ENCODE results near the gene C1orf232.

Gene C1orf232

GRCh38 chr1:26189751-26190275 lies 21.1 kb upstream of the C1orf232 start:
- no peak overlapping the region for H3K9ac ChIP-seq (ENCODE audit: low read length)
- no peak overlapping the region for H3K4me2 ChIP-seq (ENCODE audit: low read length)
- no peaks in the 10 kb centered on the region for H4K20me1 ChIP-seq (ENCODE audit: insufficient read depth, low read length)
- H3K27ac ChIP-seq (ENCODE audit: low read depth, low read length, poor library complexity, severe bottlenecking) = no peak overlapping the region
- H3K36me3 ChIP-seq (ENCODE audit: insufficient read depth, low read length) = no peaks in the 10 kb centered on the region
- no peak overlapping the region for H2AFZ ChIP-seq (ENCODE audit: low read length)
- no peaks in the 10 kb centered on the region for H3K79me2 ChIP-seq (ENCODE audit: insufficient read depth, low read length)
- H3F3A ChIP-seq (ENCODE audit: insufficient read depth, low read length) = no peaks in the 10 kb centered on the region
- no peaks in the 10 kb centered on the region for H3K9me3 ChIP-seq (ENCODE audit: low read length)
- H3K4me3 ChIP-seq (ENCODE audit: low read depth, low read length, poor library complexity, severe bottlenecking) = no peak overlapping the region
- 0 out of 2 replicates have a peak, but pooled peaks cover 5% of the 10 kb centered on the region for H3K27me3 ChIP-seq (ENCODE audit: insufficient read depth, low read length)
- H3K4me1 ChIP-seq (ENCODE audit: insufficient read depth, low read length, severe bottlenecking) = no peaks in the 10 kb centered on the region
- H3K9me2 ChIP-seq (ENCODE audit: low read depth, low read length) = no peaks in the 10 kb centered on the region
- no peak for TF ChIP-seq EZH2 (IDR thresholded peaks at IDR 0.05; ENCODE audit: borderline replicate concordance, low read length)
- TF ChIP-seq, protein P1, sequence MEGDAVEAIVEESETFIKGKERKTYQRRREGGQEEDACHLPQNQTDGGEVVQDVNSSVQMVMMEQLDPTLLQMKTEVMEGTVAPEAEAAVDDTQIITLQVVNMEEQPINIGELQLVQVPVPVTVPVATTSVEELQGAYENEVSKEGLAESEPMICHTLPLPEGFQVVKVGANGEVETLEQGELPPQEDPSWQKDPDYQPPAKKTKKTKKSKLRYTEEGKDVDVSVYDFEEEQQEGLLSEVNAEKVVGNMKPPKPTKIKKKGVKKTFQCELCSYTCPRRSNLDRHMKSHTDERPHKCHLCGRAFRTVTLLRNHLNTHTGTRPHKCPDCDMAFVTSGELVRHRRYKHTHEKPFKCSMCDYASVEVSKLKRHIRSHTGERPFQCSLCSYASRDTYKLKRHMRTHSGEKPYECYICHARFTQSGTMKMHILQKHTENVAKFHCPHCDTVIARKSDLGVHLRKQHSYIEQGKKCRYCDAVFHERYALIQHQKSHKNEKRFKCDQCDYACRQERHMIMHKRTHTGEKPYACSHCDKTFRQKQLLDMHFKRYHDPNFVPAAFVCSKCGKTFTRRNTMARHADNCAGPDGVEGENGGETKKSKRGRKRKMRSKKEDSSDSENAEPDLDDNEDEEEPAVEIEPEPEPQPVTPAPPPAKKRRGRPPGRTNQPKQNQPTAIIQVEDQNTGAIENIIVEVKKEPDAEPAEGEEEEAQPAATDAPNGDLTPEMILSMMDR (IDR thresholded peaks at IDR 0.05; ENCODE audit: low read length) = no peak; the same call in 1 of the 2 replicates

DNA sequence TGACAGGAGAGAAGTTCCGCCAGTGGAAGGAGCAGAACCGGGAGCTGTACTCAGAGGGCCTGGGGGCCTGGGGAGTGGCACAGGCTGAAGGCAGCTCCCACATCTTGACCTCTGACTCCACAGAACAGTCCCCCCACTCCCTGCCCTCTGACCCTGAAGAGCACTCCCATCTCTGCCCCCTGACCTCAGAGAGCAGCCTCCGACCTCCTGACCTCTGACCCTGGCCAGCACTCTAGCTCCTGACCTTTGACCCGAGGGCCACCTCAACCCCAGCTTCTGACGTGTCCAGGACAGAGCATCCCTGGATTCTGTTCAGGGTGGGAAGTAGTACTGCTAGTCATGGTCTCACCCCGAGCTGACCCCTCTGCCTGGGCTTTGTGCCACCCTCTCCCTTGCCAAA lies 20.6 kb upstream of the C1orf232 start:
- no peaks in the 10 kb centered on the region for H4K20me1 ChIP-seq (ENCODE audit: insufficient read depth, low read length)
- 0 out of 2 replicates have a peak, but pooled peaks cover 5% of the 10 kb centered on the region for H3K27me3 ChIP-seq (ENCODE audit: insufficient read depth, low read length)
- H3K9me3 ChIP-seq (ENCODE audit: low read length) = no peaks in the 10 kb centered on the region
- H3K4me2 ChIP-seq (ENCODE audit: low read length) = no peak overlapping the region
- no peak overlapping the region for H2AFZ ChIP-seq (ENCODE audit: low read length)
- no peaks in the 10 kb centered on the region for H3F3A ChIP-seq (ENCODE audit: insufficient read depth, low read length)
- no peaks in the 10 kb centered on the region for H3K79me2 ChIP-seq (ENCODE audit: insufficient read depth, low read length)
- no peaks in the 10 kb centered on the region for H3K4me1 ChIP-seq (ENCODE audit: insufficient read depth, low read length, severe bottlenecking)
- no peak overlapping the region for H3K27ac ChIP-seq (ENCODE audit: low read depth, low read length, poor library complexity, severe bottlenecking)
- H3K9ac ChIP-seq (ENCODE audit: low read length) = no peak overlapping the region
- H3K36me3 ChIP-seq (ENCODE audit: insufficient read depth, low read length) = no peaks in the 10 kb centered on the region
- no peak overlapping the region for H3K4me3 ChIP-seq (ENCODE audit: low read depth, low read length, poor library complexity, severe bottlenecking)
- TF ChIP-seq, protein P1 (IDR thresholded peaks at IDR 0.05; ENCODE audit: low read length) = no peak
- TF ChIP-seq EZH2 (IDR thresholded peaks at IDR 0.05; ENCODE audit: borderline replicate concordance, low read length) = no peak
- H3K9me2 ChIP-seq (ENCODE audit: low read depth, low read length) = no peaks in the 10 kb centered on the region

GRCh38 chr1:26188477-26188876 lies 19.7 kb upstream of the C1orf232 start:
- Histone ChIP-seq H3K9me3 (ENCODE audit: low read length) (no peaks in the 10 kb centered on the region), H3K4me2 (ENCODE audit: low read length) (no peak overlapping the region), H3K4me1 (ENCODE audit: insufficient read depth, low read length, severe bottlenecking) (no peaks in the 10 kb centered on the region), H3K9me2 (ENCODE audit: low read depth, low read length) (no peaks in the 10 kb centered on the region), H3K27ac (ENCODE audit: low read depth, low read length, poor library complexity, severe bottlenecking) (no peak overlapping the region), H3K27me3 (ENCODE audit: insufficient read depth, low read length) (0 out of 2 replicates have a peak, but pooled peaks cover 5% of the 10 kb centered on the region), H3K9ac (ENCODE audit: low read length) (no peak overlapping the region), H3F3A (ENCODE audit: insufficient read depth, low read length) (no peaks in the 10 kb centered on the region), H2AFZ (ENCODE audit: low read length) (no peak overlapping the region), H4K20me1 (ENCODE audit: insufficient read depth, low read length) (no peaks in the 10 kb centered on the region), H3K4me3 (ENCODE audit: low read depth, low read length, poor library complexity, severe bottlenecking) (no peak overlapping the region), H3K79me2 (ENCODE audit: insufficient read depth, low read length) (no peaks in the 10 kb centered on the region), H3K36me3 (ENCODE audit: insufficient read depth, low read length) (no peaks in the 10 kb centered on the region)
- TF ChIP-seq EZH2 (IDR thresholded peaks at IDR 0.05; ENCODE audit: borderline replicate concordance, low read length) = no peak
- TF ChIP-seq, protein P1 (IDR thresholded peaks at IDR 0.05; ENCODE audit: low read length) = no peak

Measured in OCI-LY1 (cell line).